SK-N-DZ (cell line): ENCODE measurements around the gene AREG.

Source experiments
- DNase-seq: peaks from one replicate; pipeline ENCODE4 v3.0.0-alpha.2; 2015; ENCODE audit warnings: low spot score

The AREG gene

DNA sequence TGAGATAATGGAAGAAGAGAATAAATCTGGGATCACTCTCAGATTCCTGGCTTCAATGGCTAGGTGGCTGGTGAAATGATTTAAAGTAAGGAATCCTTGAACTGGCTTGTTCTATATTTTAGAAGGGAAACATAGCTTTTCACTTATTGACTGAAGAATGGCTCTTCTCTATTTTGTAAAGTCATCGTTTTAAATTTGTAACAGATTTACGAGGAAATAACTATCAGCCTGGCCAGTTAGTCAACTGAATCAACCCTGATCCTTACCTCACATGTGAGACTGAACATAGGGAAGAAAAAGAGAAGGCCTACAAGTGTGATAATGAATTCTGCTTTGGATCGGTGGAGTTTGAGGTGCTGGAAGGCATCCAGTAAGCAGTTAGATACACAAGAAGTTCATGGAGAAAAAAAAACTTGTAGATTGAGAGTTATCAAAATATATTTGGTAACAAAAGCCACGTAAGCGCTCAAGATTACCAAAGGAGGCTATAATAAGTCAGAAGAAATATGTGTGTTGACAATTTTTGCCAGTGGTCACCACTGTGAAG, 12.0 kb downstream of the AREG start:
- DNase-seq: no peak

DNA sequence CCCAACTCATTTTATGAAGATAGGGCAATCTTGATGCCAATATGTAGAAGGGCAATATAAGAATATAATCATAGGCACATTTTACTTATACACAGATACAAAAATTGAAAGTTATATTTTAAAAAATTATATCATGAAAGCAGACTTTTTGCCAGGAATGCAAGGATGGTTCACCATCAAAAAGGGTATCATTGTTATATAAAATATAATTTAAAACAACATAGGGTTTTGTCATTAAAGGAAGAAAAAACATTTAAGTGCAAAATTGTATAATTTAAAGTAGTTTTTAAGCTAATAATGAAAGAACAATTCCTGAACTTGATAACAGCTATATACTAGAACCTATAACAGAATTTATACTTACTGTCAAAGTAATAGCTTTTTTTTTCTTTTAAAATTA, 15.9 kb downstream of the AREG start:
- DNase-seq: no peak

DNA sequence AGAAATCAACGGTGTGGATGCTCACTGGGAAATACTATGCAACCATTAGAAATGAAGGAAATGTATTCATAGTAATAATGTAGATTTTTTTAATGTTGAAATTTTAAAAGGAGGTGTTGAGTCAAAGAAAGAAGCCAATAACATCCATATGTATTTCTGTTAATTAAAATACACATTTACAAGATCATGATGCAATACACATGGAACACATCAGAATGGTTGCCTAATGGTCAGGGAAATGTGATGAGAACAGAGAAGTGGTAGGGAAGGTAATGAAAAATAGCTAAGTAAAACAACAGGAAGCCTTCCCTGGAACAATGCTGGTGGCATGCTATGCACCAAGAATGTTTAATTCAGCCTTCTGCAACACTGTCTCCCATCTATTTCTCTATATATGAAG, 18.2 kb downstream of the AREG start:
- no peak for DNase-seq

DNA sequence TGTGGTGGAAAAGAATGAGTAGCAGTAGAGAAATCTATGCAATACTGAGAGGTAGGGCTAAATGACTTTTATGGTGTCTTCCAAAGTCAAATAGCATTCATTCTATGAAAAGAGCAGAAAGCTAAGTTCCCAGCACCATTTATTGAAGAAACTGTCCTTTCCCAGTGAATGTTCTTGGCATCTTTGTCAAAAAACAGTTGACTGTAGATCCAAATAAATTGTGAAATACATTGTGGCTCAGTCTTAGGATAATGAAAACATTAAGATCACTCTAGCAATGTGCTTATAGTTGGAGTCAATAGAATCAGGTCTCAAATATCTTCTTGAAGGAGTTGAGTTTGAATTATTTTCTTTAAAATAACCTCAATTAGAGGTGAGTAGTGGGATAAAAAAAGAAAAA, 19.4 kb downstream of the AREG start:
- DNase-seq: no peak

DNA sequence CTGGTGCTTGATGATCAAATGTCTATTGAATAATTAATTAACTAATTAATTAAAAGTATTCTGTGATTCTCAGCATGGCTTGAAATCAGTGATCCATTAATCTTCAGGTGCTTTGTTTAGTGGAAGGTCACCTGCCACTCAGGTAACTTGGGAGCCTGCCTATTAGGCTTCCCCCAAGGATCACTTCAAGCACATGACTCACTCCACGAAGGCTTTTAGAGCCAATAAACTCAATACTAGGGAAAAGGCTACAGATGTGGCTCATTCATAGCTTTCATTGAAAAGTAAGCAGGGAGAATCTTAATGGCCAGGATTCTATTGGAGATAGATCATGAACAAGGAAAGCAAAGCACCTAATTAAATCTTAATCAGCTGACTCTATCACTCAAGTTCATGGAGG, 21.3 kb downstream of the AREG start:
- no peak for DNase-seq

DNA sequence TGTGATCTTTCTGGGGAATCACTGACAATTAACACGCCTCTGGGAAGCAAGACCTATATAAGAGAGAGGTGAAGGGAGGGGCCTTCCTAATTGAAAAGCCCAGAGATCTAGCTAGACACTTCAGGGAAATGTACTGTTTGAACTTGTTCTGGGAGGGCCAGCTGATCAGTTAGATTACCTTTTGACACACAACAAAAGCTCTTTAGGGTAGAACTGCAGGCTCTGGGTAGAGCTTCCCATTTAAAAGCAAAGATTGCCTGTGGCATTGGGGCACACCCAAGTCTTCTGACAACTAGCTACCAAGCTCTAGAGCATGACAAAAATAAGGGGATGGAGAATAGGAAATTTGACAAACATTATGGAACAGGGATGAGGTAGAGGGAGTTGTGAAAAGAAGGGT, 26.3 kb downstream of the AREG start:
- DNase-seq: no peak

DNA sequence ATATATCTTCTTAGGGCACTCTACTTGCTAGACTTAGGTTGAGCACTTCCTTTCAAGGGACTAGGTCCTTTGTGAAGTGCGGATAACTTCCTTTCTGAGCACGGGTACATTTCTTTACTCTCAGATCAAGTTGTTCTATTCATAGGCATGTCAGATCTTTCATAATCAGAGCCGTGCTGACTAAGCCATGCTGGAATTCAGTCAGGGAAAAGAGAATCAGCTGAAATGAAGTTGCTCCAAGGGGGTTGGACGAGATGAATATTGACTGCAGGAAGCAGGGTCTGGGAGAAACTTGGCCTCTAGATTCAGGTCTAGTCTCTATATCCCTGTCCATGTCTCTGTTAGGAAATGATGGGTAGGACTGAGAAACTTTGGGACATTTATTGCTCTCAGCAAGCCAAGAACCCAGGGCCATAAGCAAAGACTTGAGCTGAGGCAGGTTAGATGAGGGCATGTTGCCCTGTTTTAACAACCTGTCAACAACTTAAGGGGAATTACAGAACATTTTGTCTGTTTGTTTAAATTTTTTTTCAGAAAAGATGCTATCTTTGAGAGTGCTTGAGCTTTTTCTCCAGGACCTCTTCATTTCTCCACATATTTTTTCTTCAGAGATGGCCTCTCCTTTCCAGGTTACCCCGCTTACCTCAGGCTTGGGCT, 28.3 kb downstream of the AREG start:
- no peak for DNase-seq

DNA sequence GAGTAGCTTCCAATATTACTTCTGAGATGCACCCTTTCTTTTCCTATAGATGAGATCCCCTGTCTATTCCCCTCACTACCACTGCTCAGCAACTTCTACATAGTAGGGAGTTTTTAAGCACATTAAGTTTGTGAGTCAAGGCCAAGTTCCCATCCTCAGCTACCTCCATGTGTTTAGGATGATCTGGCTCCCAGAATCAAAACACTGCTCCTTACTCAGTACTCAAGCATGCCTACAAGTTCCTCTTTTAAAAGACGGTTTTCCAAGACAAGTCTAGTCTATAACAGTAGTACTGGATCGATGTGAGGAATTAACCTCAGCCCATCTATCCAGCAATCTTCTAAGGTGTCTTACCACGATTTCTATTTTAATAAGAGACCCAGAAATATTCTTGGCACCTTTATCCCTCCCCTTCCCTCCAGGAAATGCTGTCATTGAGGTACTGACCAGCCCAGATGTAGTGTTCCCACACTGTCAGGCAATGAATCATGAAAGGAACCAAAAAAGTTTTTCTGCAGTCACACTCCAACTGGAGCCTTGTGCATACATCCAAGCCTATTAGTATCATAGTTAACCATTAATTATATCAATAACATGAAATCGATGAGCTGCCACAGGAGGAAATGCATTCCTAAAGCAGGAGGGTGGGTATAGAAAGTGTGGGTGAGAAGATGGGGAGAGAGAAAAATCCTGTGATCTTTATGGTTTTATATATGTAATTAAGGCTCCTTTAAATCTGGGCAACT, 29.6 kb downstream of the AREG start:
- no peak for DNase-seq

DNA sequence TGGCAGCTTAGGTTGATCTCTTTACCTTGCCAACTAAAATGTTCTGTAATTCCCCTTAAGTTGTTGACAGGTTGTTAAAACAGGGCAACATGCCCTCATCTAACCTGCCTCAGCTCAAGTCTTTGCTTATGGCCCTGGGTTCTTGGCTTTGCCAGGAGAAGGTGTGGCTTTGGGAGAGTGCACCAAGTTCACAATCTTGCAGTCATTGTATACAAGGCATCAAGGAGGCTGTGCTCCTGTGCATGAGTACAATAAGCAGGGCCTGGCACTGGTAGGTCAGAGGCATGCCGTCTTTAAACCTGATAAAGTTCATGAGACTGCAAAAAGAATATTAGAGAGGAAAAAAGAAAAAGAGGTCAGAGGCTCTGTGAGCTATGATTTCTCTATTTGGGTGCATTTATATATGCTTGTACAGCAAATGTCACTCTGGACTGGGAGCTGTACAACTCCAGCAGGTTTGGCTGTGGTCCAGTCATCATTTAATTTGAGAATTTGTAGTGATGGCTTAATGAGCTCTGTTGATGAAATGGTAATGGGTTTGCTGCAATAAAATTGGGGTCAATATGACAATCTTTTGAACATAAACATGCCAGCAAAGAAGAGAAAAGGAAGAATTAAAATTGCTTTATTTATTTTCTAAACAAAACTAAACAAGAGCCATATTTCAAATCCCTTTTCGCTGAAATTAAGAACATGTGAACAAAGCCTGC, 30.3 kb downstream of the AREG start:
- DNase-seq: no peak

DNA sequence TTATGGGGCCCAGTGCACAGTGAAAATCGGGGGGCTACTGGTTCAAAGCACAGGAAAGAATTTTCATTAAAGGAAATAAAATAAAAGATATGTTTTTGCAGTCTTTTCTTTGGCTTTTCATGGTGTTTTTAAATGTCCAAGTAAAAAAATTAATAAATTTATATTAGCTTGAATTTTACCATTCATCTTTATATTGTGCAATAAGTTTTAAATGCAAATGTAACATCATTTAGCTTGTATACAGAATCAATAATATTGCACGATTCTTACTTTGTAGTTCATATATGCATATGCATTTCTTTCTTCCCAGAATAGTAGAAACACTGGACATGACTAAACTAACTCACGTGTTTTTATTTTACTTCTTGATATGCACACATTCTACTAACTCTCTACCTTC, 31.0 kb downstream of the AREG start:
- DNase-seq: no peak

DNA sequence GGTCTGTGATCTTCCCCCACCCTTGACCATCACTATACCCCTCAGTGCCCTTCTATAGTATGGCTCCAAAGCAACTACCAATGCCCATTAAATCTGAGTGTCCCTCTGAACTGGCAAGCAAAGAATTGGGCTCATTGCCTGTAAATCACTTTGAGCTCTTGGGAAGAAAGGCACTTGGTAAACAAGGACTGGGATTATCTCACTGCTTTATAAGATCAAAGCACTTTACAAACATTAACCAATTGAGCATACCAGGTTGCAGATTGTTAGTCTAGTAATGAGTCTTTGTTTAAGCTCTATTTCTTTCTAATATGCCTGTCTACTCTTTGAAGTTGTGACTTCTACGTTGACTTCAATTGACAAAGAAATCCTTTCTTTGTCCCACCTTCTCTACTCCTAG, 34.1 kb downstream of the AREG start:
- DNase-seq: no peak

DNA sequence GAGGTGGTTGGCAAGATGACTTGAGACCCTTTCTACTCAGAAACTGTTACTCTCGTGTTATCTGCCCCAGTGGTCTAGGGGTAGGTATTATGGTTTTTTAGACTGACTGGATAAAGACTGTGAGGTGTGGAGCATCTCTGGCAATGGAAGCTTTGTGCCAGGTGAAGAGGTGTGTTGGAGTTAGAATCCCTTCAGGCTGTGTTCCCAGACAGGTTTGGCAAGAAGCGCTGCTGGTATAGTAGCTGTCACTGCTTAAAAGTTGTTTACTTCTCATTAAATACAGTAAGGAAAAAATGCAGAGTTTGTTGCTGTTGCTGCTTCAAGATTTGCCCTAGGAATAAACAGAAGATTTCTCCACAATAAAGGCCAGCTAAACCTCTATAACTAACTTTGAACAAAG, 35.3 kb downstream of the AREG start:
- DNase-seq: no peak

DNA sequence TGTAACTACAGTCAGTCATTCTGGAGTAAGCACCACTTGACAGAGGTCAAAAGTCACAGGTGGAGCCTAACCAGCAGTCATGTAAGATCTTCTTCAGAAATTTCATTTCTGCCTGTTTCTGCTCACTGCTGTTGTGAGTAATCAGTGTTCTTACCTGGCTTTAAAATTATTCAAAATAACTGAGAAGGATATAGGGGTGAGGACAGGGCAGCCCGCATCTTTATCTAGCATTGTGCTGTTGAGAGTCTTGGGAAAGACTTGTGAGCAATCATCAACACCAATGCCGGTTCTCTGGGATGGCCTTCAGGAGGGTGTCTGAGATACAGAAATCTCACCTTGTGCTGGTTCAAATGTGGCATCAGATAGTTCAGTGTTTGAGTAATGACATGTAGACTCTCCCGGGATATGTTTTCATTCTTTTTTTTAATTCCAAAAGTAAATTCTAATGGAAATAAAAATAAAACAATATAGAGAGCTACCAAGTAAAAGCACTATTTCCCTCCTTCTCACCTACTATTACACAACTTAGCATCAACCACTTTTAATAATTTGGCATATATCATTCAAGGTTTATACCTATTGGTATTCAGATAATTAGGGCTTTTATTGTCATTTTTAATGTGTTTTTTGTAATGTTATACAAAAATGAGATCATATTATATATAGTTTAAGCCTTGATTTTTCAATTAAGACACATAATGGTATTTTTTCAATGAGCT, 37.1 kb downstream of the AREG start:
- no peak for DNase-seq

DNA sequence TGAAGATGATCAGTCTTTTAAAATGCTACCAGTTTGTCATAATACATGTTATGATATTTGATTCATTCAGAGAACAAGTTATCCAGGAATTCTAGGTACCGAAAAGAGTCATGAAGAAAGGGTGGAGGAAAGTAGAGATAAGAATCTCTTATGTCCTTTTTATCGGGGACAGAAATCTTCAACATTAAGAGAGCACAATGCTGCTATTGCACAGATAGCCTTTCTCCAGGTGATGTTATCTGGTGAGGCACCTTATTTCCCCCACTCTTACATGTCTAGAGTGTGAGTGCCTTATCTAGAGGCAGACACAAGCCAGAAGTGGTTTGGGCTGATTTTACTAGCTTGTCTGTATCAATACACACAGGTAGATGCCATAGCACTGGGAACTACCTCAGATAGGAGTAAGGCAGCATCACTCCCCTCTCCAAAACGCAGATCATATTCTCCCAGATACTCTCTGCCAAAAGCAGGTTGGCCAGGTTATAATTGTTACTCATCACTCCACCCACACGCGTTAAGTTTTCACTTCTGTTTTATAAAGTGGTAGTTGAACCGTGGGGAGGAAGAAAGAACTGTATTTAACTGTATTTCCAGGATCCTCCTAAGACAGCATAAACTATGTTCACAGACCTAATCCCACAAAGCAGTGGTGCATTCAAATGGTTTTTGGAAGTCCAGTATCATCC, 38.4 kb downstream of the AREG start:
- DNase-seq: no peak

DNA sequence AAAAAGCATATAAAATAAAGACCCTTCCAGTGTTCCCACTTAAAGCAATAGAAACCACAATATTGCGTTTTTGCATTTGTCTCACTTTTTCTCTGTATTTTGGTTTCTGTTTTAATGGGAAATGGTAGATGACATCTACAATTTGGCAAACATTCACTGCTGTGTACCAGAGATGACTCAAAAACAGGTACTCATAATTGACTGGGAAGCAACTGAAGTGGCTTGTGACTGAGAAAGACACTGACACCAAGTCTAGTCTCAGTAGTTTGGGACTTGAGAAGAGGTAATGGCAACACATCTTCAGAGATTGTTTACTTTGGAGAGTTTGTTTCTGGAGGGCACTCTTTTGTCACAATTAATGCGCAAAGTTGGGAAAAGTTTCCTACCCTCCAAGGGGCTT, 42.0 kb downstream of the AREG start:
- no peak for DNase-seq

DNA sequence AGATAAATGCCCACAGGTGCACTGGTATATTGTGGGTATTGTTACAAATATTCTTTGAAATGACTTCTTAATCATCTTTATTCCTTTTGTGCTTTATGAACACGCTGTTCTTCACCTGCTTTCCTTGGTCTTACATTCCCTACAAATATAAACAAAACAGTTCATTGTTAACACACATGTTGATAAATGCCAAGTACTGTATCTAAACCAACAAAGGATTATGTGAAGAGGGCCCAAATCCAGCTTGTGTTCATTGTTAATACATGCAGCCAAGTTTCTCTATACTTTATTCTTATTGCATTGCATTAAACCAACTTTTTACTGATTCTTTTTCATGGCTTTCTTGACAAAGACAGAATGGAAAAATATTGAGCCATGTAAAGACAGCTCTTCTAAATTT, 42.8 kb downstream of the AREG start:
- no peak for DNase-seq

DNA sequence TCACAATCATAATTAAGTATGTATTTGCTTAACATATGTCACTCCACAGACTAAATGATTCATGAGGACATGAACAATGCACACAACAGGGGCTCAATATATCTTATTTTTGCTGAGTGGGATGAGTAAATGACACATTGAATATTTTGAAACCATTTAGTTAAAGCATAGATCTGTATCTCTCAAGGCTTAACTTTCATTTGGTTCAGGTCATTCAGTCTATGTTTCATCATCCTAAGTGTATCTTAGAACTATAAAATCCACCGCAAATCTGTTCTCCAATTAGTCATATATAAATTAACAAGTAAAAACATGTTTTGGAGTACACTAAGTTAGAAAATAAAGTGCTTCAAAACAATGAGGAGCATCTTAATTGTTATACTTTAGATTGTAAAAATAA, 45.8 kb downstream of the AREG start:
- DNase-seq: no peak

DNA sequence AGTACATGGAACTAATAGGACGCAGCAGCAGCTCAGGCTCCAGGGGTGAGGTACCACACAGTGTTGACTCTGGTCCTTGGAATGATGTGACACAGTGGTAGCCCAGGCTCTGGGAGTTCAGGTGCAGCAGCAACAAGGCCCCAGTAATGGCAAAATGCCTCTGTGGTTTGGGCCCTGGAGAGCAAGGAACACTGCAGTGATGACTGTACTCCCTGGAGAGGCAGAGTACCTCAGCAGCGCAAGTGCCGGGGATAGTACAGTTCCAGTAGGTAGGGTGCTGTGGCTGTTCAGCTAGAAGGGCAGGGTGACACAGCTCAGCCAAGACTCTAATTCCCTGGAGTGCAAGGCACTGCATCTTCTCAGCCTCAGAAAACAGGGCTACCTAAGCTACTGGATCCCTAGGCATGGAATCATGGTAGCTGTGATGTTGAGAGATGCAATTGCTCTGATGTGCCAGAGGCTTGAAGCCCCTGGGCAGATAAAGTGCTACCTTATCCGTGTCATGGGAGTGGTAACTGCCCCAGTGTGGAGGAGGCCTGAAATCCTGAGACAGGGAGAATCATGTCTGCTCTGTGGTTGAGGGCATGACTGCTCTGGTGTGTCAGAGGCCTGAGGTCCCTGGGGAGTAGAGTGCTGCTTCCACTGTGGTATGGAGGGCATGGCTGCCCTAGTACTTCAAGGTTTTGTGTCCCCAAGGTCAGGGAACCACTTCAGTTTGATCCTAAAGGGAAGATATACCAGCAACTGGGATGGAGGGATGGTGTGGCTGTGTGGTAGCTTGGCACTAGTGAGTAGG, 55.2 kb downstream of the AREG start:
- DNase-seq: no peak

DNA sequence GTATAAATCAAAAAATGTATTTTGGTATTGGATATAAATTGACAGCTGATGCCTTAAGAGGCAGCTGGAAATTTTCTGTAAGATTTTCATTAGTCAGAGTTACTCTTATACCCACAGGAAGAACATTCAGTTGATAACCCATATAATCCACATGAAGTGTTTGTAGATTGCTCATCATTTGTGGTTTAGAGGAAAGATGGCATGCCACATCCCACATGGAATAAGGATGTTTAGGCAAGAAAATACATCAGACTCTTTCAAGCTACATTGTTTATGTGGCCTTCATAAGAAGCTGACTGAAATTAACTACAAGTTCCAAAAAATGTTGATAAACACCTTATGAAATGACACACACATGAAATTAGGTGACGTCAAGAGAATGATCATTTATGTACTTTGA, 56.6 kb downstream of the AREG start:
- no peak for DNase-seq

DNA sequence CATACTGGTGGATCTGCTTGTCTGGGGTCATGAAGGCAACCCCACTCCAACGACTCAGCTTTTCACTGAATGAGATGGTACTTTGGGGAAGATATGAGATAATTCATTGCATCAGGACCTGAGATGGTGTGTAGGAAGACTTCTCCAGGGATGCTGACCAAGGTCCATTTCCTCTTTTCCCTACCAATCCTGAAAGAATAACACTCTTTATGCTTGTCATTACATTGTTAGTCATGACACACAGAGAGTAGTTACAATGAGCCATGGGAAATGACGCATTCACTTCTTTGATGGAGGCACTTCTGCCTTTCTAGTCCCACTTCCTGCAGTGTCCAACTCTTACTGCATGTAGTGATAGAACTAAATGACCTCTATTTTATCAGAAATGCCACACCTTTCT, 58.6 kb downstream of the AREG start:
- no peak for DNase-seq

DNA sequence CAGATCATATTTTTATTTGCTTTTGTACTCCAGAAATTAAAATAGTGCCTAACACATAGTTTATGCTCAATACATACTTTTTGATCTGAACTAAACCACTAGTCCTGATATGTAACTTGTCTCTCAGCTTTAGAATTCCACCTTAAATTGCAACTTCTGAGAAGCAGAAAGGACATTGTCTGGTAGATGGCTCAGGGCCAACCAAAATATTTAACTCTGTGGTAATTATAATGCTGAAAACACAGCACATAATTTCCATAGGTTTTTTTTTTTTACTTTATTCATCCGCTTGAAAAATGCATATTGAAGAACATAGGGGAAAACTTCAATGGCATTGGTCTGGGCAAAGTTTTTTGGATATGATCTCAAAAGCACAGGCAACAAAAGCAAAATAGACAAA, 59.3 kb downstream of the AREG start:
- DNase-seq: no peak
